HepG2 (cell line): ENCODE results near the gene SPRED3. TPM values are rescaled to one million over a fixed set of nuclear protein-coding genes. Genes with fewer than 3 reads are reported as not detected.
A peak's percentile ranks its signal among the peaks of the same experiment; 100 is the strongest.

Experiments
- ATAC-seq: fragments of 200-7000 bp; cut with Tn5 transposase; 3 replicates; pipeline ENCODE4 v1.9.1; 2020; ENCODE audit warnings: mild to moderate bottlenecking, moderate library complexity
- BruUV-seq: library from RNA; stranded (reverse); fragments of 400-500 nt; replicated peaks from 2 replicates; lab custom pipeline; 2021; lab: Mats Ljungman, UMichigan
- CTCF ChIA-PET: fragments of 300-600 bp; formaldehyde crosslinking; extraction: SDS; loops from one replicate; lab custom pipeline; 2021; ENCODE audit warnings: low total read pairs, inconsistent platforms, low intra/inter-chr PET ratio; lab: Yijun Ruan, JAX
- POLR2A ChIA-PET: fragments of 350-600 bp; sonication (Branson Sonifier 250); formaldehyde crosslinking; loops from one replicate; lab custom pipeline; 2020; ENCODE audit warnings: antibody characterized with exemption, inconsistent platforms; lab: Yijun Ruan, JAX
- DNase-seq: peaks from one replicate; pipeline ENCODE4 v3.0.0-alpha.2; 2015; ENCODE audit warnings: low spot score
- FAIRE-seq: peaks from 3 replicates; lab custom pipeline; 2011; peaks lifted over from hg19 to GRCh38; lab: Jason Lieb, UNC
- H2AFZ ChIP-seq: one replicate; pipeline ENCODE4 v1.6.1; 2011; ENCODE audit warnings: low read length, inconsistent platforms
- H3K27ac ChIP-seq: fragments of 300-600 bp; 3 replicates; pipeline ENCODE4 v1.8.0; 2011; ENCODE audit warnings: mixed run types, mild to moderate bottlenecking, mixed read lengths, low read length, inconsistent platforms; ENCODE audit not compliant: insufficient read depth; ENCODE audit errors: extremely low read length
- H3K27me3 ChIP-seq, 2 experiments: fragments of 200-600 bp in 1 of 2; 2 replicates in 1 of 2; 3 replicates in 1 of 2; pipeline versions ENCODE4 v1.6.0 to v1.8.0; 2011; ENCODE audit warnings: low read length in 2 of 2, mild to moderate bottlenecking in 2 of 2, moderate library complexity in 2 of 2, inconsistent platforms in 1 of 2; ENCODE audit not compliant: insufficient read depth in 2 of 2, control insufficient read depth in 1 of 2
- H3K36me3 ChIP-seq, 2 experiments: fragments of 200-600 bp in 1 of 2; replicated peaks in 1 of 2; 2 replicates in 1 of 2; 3 replicates in 1 of 2; pipeline versions ENCODE4 v1.5.1 to v1.8.0; 2011; ENCODE audit warnings: low read length in 2 of 2, inconsistent platforms in 1 of 2; ENCODE audit not compliant: insufficient read depth in 2 of 2, control insufficient read depth in 1 of 2
- H3K4me1 ChIP-seq: 2 replicates; pipeline ENCODE4 v1.5.1; 2012; ENCODE audit warnings: low read length, inconsistent platforms; ENCODE audit not compliant: insufficient read depth
- H3K4me2 ChIP-seq: 2 replicates; pipeline ENCODE4 v1.6.0; 2011; ENCODE audit warnings: low read depth, low read length, inconsistent platforms
- H3K4me3 ChIP-seq, 3 experiments: fragments of 200-600 bp in 1 of 3; sonication (generic), shearing (Covaris generic) in 1 of 3; replicated peaks in 1 of 3; 2 replicates each; pipeline ENCODE4 v1.5.1; 2011 to 2016; ENCODE audit warnings: low read length in 3 of 3, inconsistent platforms in 2 of 3, low read depth in 2 of 3, mild to moderate bottlenecking in 2 of 3, control low read depth in 1 of 3, mixed read lengths in 1 of 3; ENCODE audit not compliant: insufficient read depth in 1 of 3
- H3K79me2 ChIP-seq: one replicate; pipeline ENCODE4 v1.6.1; 2011; ENCODE audit warnings: low read length, inconsistent platforms; ENCODE audit not compliant: insufficient read depth
- H3K9ac ChIP-seq: 2 replicates; pipeline ENCODE4 v1.6.0; 2011; ENCODE audit warnings: mild to moderate bottlenecking, low read depth, low read length, inconsistent platforms; ENCODE audit not compliant: insufficient read depth
- H3K9me3 ChIP-seq: 2 replicates; pipeline ENCODE4 v1.5.1; 2012; ENCODE audit warnings: mild to moderate bottlenecking, low read length
- H4K20me1 ChIP-seq: 2 replicates; pipeline ENCODE4 v1.6.0; 2011; ENCODE audit warnings: inconsistent platforms, mild to moderate bottlenecking, low read length, moderate library complexity; ENCODE audit not compliant: insufficient read depth
- CBX5 ChIP-seq: sonication (generic); formaldehyde crosslinking; IDR thresholded peaks from 2 replicates; pipeline ENCODE4 v1.4.0; 2020; ENCODE audit warnings: missing genetic modification reagents, borderline replicate concordance
- HNRNPLL ChIP-seq: fragments of 200-400 bp; formaldehyde crosslinking; IDR thresholded peaks from 2 replicates; pipeline ENCODE4 v1.6.1; 2017; ENCODE audit warnings: mild to moderate bottlenecking, low read depth, low read length; ENCODE audit not compliant: poor library complexity, severe bottlenecking
- NCOR1 ChIP-seq: fragments of 200-600 bp; sonication (generic); IDR thresholded peaks from 2 replicates; pipeline ENCODE4 v1.7.0; 2017; ENCODE audit warnings: antibody characterized with exemption, low read length, borderline replicate concordance
- SALL2 ChIP-seq: sonication (generic); formaldehyde crosslinking; IDR thresholded peaks from 2 replicates; pipeline ENCODE4 v1.8.1; 2023; ENCODE audit warnings: mild to moderate bottlenecking, missing genetic modification reagents, inconsistent platforms
- ZNF205 ChIP-seq: IDR thresholded peaks from 2 replicates; pipeline ENCODE4 v1.6.1; 2018; ENCODE audit warnings: missing biosample characterization, missing genetic modification reagents
- ZNF263 ChIP-seq: sonication (generic); formaldehyde crosslinking; IDR thresholded peaks from 2 replicates; pipeline ENCODE4 v1.4.0; 2020; ENCODE audit warnings: missing genetic modification reagents
- ZNF800 ChIP-seq: sonication (generic); formaldehyde crosslinking; IDR thresholded peaks from 2 replicates; pipeline ENCODE4 v1.4.0; 2020; ENCODE audit warnings: missing genetic modification reagents
- WGBS: methylation state at CpG from one replicate; pipeline ENCODE4 v1.1.6; 2017; ENCODE audit warnings: low lambda C conversion rate; 5-methylcytosine and 5-hydroxymethylcytosine counted together
- in situ Hi-C: cut with HindIII; loops from 2 replicates; pipeline ENCODE4 v1.10.0; 2017; ENCODE audit warnings: low pct_unique_long_range_greater_than_20kb; ENCODE audit not compliant: extremely low pct_ligation_motif_present
- intact Hi-C: fragments of 100-400 bp; cut with micrococcal nuclease; formaldehyde crosslinking; loops from one replicate; pipeline ENCODE4 v1.10.0; 2022; ENCODE audit not compliant: unreplicated experiment
- polyA plus RNA-seq, 8 experiments: library from polyadenylated mRNA; depleted of rRNA in 3 of 8; stranded (reverse) in 7 of 8; unstranded in 1 of 8; fragments of >200 nt; fragmentation: Illumina TruSeq in 4 of 8; extraction: Trizol in 4 of 8; gene quantifications; 2 replicates each; pipeline versions ENCODE4 v1.2.1 to v1.2.3, GENCODE V29; 2011 to 2016; ENCODE audit warnings: low read depth in 4 of 8, missing spikeins in 1 of 8, mixed read lengths in 1 of 8; ENCODE audit not compliant: insufficient read depth in 1 of 8
- total RNA-seq, 5 experiments: library from RNA; depleted of rRNA; stranded (reverse); fragments of >200 nt; fragmentation: Illumina TruSeq; extraction: Trizol; gene quantifications; 2 replicates each; pipeline ENCODE4 v1.2.3, GENCODE V29; 2016; ENCODE audit warnings: low read depth in 1 of 5

SPRED3 gene
- total and polyA plus RNA-seq, 2 of the 13 experiments (the other 11 are each of a cell fraction or from before 2014, with no cell fraction given): 0.15 to 0.17 TPM

- ATAC-seq (peak; percentile 14), FAIRE-seq (no peak), DNase-seq (no peak)
- H3K4me1 ChIP-seq: peaks cover 24% of the 10 kb centered on the region
- peaks cover 16 to 53% of the 10 kb centered on the region in 2 experiments; a peak in 4 of 5 replicates for H3K27me3 ChIP-seq
- intact Hi-C loops (no loop called here), in situ Hi-C loops (no loop called here)
- H3K4me2 ChIP-seq: peak overlapping the region; percentile 88
- H4K20me1 ChIP-seq: no peaks in the 10 kb centered on the region
- H3K9ac ChIP-seq: no peak overlapping the region
- ChIA-PET POLR2A (interaction anchor here (0.9 to 2.2 kb wide), 6 partner anchors 13 to 42 kb away, joined by 3 to 24 read pairs (median 4); partner anchors contain the start of genes FAM98C, GGN, PSMD8 and SPRED3), CTCF (no interaction called here)
- TF ChIP-seq ZNF263: peak; percentile 83
- TF ChIP-seq SALL2 (CRISPR knock-in tag): no peak
- no peaks in the 10 kb centered on the region for H3K36me3 ChIP-seq
- BruUV-seq: no TSS peak
- H3K9me3 ChIP-seq: no peaks in the 10 kb centered on the region
- no peak overlapping the region for H2AFZ ChIP-seq
- H3K27ac ChIP-seq: no peak overlapping the region
- peak overlapping the region; percentile 57 to 75 (median 62); a peak in 4 of 6 replicates for H3K4me3 ChIP-seq
- H3K79me2 ChIP-seq: no peaks in the 10 kb centered on the region
- 33% methylated on average over 23 of the region's 23 CpGs for WGBS
These were observed 27.5 kb upstream of the SPRED3 start for GRCh38 chr19:38360839-38361631.

GRCh38 chr19:38361633-38362075, 26.8 kb upstream of the SPRED3 start:
- WGBS: 2% methylated on average over 16 of the region's 37 CpGs
- CTCF ChIA-PET: no interaction called here

More at GRCh38 chr19:38361633-38362075, 26.8 kb upstream of the SPRED3 start:
- Histone ChIP-seq H2AFZ (no peak overlapping the region), H3K4me1 (peaks cover 30% of the 10 kb centered on the region), H3K27me3 (peaks cover 16 to 49% of the 10 kb centered on the region in 2 experiments; a peak in 4 of 5 replicates), H3K79me2 (no peaks in the 10 kb centered on the region), H3K9ac (no peak overlapping the region), H3K4me2 (peak overlapping the region; percentile 88), H3K36me3 (no peaks in the 10 kb centered on the region), H4K20me1 (no peaks in the 10 kb centered on the region), H3K4me3 (peak overlapping the region; percentile 57 to 75 (median 62); a peak in 4 of 6 replicates), H3K9me3 (no peaks in the 10 kb centered on the region), H3K27ac (no peak overlapping the region)
- in situ Hi-C loops: no loop called here
- POLR2A ChIA-PET: interaction anchor here (0.9 to 2.2 kb wide), 4 partner anchors 13 to 41 kb away, joined by 3 to 24 read pairs (median 4); partner anchors contain the start of genes FAM98C, GGN, PSMD8 and SPRED3
- DNase-seq (peak; percentile 66), ATAC-seq (peak; percentile 87), FAIRE-seq (no peak)
- intact Hi-C loops: loop anchor here (1.0 kb wide), 1 partner anchor 9 kb away; no protein-coding TSS in a partner anchor
- no TSS peak for BruUV-seq
- TF ChIP-seq CBX5 (0 out of 2 replicates have a peak, but pooled peaks have one; percentile 3), NCOR1 (no peak), ZNF205 (0 out of 2 replicates have a peak, but pooled peaks have one; percentile 43), HNRNPLL (peak; percentile 79), ZNF800 (CRISPR knock-in tag) (peak; percentile 87)
